ENCODE data around the gene DLGAP1.
"Not testable (repeated sequence)": the region's sequence is repeated elsewhere in the genome, so short reads cannot be mapped to it uniquely, and the experiment has no call there.

The DLGAP1 gene

GRCh38 chr18:4293337-4293736, 161.8 kb downstream of the DLGAP1 start:
- H3K27me3 ChIP-seq (ENCODE audit: insufficient read depth, insufficient read length) = no peaks in the 10 kb centered on the region
- no peak for DNase-seq (ENCODE audit: low read depth, low spot score)
- H3K9me3 ChIP-seq (ENCODE audit: insufficient read depth, low read length) = no peaks in the 10 kb centered on the region
- H3K4me3 ChIP-seq (ENCODE audit: insufficient read length, low read depth) = no peak overlapping the region
- H3K9ac ChIP-seq (ENCODE audit: insufficient read length, low read depth) = no peak overlapping the region
- H3K36me3 ChIP-seq (ENCODE audit: insufficient read depth, insufficient read length, low read length) = no peaks in the 10 kb centered on the region
- TF ChIP-seq SUZ12 (IDR thresholded peaks at IDR 0.05; ENCODE audit: extremely low read depth, insufficient read depth, insufficient read length) = no peak
- TF ChIP-seq YY1 (IDR thresholded peaks at IDR 0.05; ENCODE audit: insufficient read depth, insufficient read length) = no peak
- no peak for TF ChIP-seq ZNF274 (IDR thresholded peaks at IDR 0.05; ENCODE audit: low read depth, low read length)
- H3K4me1 ChIP-seq (ENCODE audit: insufficient read depth, insufficient read length) = no peaks in the 10 kb centered on the region

DNA sequence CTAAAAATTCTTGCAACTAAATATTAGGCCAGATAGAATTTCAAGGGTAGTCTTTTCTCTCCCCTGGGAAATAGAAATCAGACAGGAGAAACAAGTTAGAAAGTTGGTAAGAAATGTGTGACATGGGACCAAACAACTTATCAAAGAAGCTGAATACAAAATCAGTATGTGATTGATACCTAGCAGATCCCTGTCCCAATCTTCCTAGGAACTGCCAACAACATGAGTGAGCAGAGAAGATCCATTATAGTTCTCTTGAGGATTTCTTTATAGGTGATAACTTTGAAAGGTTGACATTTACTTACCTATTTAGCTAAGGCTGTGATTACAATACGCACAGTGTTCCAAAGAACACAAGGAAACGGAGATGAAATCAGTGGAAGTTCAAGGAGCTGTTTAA, 162.4 kb downstream of the DLGAP1 start:
- H3K4me3 ChIP-seq (ENCODE audit: insufficient read length, low read depth) = no peak overlapping the region
- no peaks in the 10 kb centered on the region for H3K9me3 ChIP-seq (ENCODE audit: insufficient read depth, low read length)
- no peaks in the 10 kb centered on the region for H3K36me3 ChIP-seq (ENCODE audit: insufficient read depth, insufficient read length, low read length)
- TF ChIP-seq SUZ12 (IDR thresholded peaks at IDR 0.05; ENCODE audit: extremely low read depth, insufficient read depth, insufficient read length) = no peak
- TF ChIP-seq YY1 (IDR thresholded peaks at IDR 0.05; ENCODE audit: insufficient read depth, insufficient read length) = no peak
- no peak for TF ChIP-seq ZNF274 (IDR thresholded peaks at IDR 0.05; ENCODE audit: low read depth, low read length)
- H3K4me1 ChIP-seq (ENCODE audit: insufficient read depth, insufficient read length) = no peaks in the 10 kb centered on the region
- no peak overlapping the region for H3K9ac ChIP-seq (ENCODE audit: insufficient read length, low read depth)
- H3K27me3 ChIP-seq (ENCODE audit: insufficient read depth, insufficient read length) = no peaks in the 10 kb centered on the region
- DNase-seq (ENCODE audit: low read depth, low spot score) = no peak

DNA sequence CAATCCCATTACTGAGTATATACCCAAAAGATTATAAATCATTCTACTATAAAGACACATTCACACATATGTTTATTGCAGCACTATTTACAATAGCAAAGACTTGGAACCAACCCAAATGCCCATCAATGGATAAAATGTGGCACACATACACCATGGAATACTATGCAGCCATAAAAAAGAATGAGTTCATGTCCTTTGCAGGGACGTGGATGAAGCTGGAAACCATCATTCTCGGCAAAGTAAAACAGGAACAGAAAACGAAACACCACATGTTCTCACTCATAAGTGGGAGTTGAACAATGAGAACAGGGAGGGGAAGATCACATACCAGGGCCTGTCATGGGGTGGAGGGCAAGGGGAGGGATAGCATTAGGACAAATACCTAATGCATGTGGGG, 167.8 kb downstream of the DLGAP1 start:
- not testable (repeated sequence) for H3K27me3 ChIP-seq (ENCODE audit: insufficient read depth, insufficient read length); DNase-seq (ENCODE audit: low read depth, low spot score); H3K4me1 ChIP-seq (ENCODE audit: insufficient read depth, insufficient read length); H3K36me3 ChIP-seq (ENCODE audit: insufficient read depth, insufficient read length, low read length); H3K9ac ChIP-seq (ENCODE audit: insufficient read length, low read depth); H3K9me3 ChIP-seq (ENCODE audit: insufficient read depth, low read length); H3K4me3 ChIP-seq (ENCODE audit: insufficient read length, low read depth)

- no peaks in the 10 kb centered on the region for H3K4me1 ChIP-seq (ENCODE audit: insufficient read depth, insufficient read length)
- H3K9ac ChIP-seq (ENCODE audit: insufficient read length, low read depth) = no peak overlapping the region
- TF ChIP-seq YY1 (IDR thresholded peaks at IDR 0.05; ENCODE audit: insufficient read depth, insufficient read length) (no peak), ZNF274 (IDR thresholded peaks at IDR 0.05; ENCODE audit: low read depth, low read length) (no peak), SUZ12 (IDR thresholded peaks at IDR 0.05; ENCODE audit: extremely low read depth, insufficient read depth, insufficient read length) (no peak)
- H3K4me3 ChIP-seq (ENCODE audit: insufficient read length, low read depth) = no peak overlapping the region
- no peak for DNase-seq (ENCODE audit: low read depth, low spot score)
- H3K27me3 ChIP-seq (ENCODE audit: insufficient read depth, insufficient read length) = no peaks in the 10 kb centered on the region
- no peaks in the 10 kb centered on the region for H3K36me3 ChIP-seq (ENCODE audit: insufficient read depth, insufficient read length, low read length)
- H3K9me3 ChIP-seq (ENCODE audit: insufficient read depth, low read length) = no peaks in the 10 kb centered on the region
Measured at GRCh38 chr18:4286256-4286655, 168.9 kb downstream of the DLGAP1 start.

GRCh38 chr18:4285525-4285924, 169.6 kb downstream of the DLGAP1 start:
- DNase-seq (ENCODE audit: low read depth, low spot score) = no peak
- no peaks in the 10 kb centered on the region for H3K27me3 ChIP-seq (ENCODE audit: insufficient read depth, insufficient read length)
- TF ChIP-seq YY1 (IDR thresholded peaks at IDR 0.05; ENCODE audit: insufficient read depth, insufficient read length) = no peak
- TF ChIP-seq SUZ12 (IDR thresholded peaks at IDR 0.05; ENCODE audit: extremely low read depth, insufficient read depth, insufficient read length) = no peak
- TF ChIP-seq ZNF274 (IDR thresholded peaks at IDR 0.05; ENCODE audit: low read depth, low read length) = no peak
- H3K36me3 ChIP-seq (ENCODE audit: insufficient read depth, insufficient read length, low read length) = no peaks in the 10 kb centered on the region
- H3K9ac ChIP-seq (ENCODE audit: insufficient read length, low read depth) = no peak overlapping the region
- H3K9me3 ChIP-seq (ENCODE audit: insufficient read depth, low read length) = no peaks in the 10 kb centered on the region
- H3K4me1 ChIP-seq (ENCODE audit: insufficient read depth, insufficient read length) = no peaks in the 10 kb centered on the region
- no peak overlapping the region for H3K4me3 ChIP-seq (ENCODE audit: insufficient read length, low read depth)

DNA sequence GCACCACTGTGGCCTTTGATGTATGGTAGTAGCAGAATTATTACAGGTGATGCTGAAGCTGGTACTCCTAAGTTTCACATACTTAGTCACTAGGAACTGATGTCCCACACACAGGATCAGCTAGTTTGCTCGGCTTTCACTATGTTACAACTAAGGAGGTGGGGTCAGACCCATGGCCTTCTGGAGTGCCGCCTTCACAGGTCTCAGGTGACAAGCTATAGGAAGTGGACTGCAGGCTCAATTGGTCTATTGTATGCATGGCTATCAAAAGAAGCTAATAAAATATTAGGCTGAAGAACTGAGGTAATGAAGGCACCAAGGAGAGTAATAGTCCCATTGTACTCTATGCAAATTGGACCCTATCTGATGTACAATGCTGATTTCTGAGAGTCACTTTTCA, 170.6 kb downstream of the DLGAP1 start:
- no peak for TF ChIP-seq YY1 (IDR thresholded peaks at IDR 0.05; ENCODE audit: insufficient read depth, insufficient read length)
- no peak for TF ChIP-seq ZNF274 (IDR thresholded peaks at IDR 0.05; ENCODE audit: low read depth, low read length)
- TF ChIP-seq SUZ12 (IDR thresholded peaks at IDR 0.05; ENCODE audit: extremely low read depth, insufficient read depth, insufficient read length) = no peak
- H3K9me3 ChIP-seq (ENCODE audit: insufficient read depth, low read length) = no peaks in the 10 kb centered on the region
- DNase-seq (ENCODE audit: low read depth, low spot score) = no peak
- no peaks in the 10 kb centered on the region for H3K27me3 ChIP-seq (ENCODE audit: insufficient read depth, insufficient read length)
- no peaks in the 10 kb centered on the region for H3K4me1 ChIP-seq (ENCODE audit: insufficient read depth, insufficient read length)
- H3K36me3 ChIP-seq (ENCODE audit: insufficient read depth, insufficient read length, low read length) = no peaks in the 10 kb centered on the region
- no peak overlapping the region for H3K4me3 ChIP-seq (ENCODE audit: insufficient read length, low read depth)
- no peak overlapping the region for H3K9ac ChIP-seq (ENCODE audit: insufficient read length, low read depth)

GRCh38 chr18:4283746-4284291, 171.3 kb downstream of the DLGAP1 start:
- Histone ChIP-seq H3K9me3 (ENCODE audit: insufficient read depth, low read length) (no peaks in the 10 kb centered on the region), H3K27me3 (ENCODE audit: insufficient read depth, insufficient read length) (no peaks in the 10 kb centered on the region), H3K4me3 (ENCODE audit: insufficient read length, low read depth) (no peak overlapping the region), H3K36me3 (ENCODE audit: insufficient read depth, insufficient read length, low read length) (no peaks in the 10 kb centered on the region), H3K4me1 (ENCODE audit: insufficient read depth, insufficient read length) (no peaks in the 10 kb centered on the region), H3K9ac (ENCODE audit: insufficient read length, low read depth) (no peak overlapping the region)
- no peak for TF ChIP-seq ZNF274 (IDR thresholded peaks at IDR 0.05; ENCODE audit: low read depth, low read length)
- TF ChIP-seq SUZ12 (IDR thresholded peaks at IDR 0.05; ENCODE audit: extremely low read depth, insufficient read depth, insufficient read length) = no peak
- no peak for TF ChIP-seq YY1 (IDR thresholded peaks at IDR 0.05; ENCODE audit: insufficient read depth, insufficient read length)
- no peak for DNase-seq (ENCODE audit: low read depth, low spot score)

- H3K27me3 ChIP-seq (ENCODE audit: insufficient read depth, insufficient read length) = no peaks in the 10 kb centered on the region
- DNase-seq (ENCODE audit: low read depth, low spot score) = no peak
Measured at GRCh38 chr18:4282954-4283353, 172.2 kb downstream of the DLGAP1 start.

More at GRCh38 chr18:4282954-4283353, 172.2 kb downstream of the DLGAP1 start:
- Histone ChIP-seq H3K36me3 (ENCODE audit: insufficient read depth, insufficient read length, low read length) (no peaks in the 10 kb centered on the region), H3K9me3 (ENCODE audit: insufficient read depth, low read length) (no peaks in the 10 kb centered on the region), H3K4me3 (ENCODE audit: insufficient read length, low read depth) (no peak overlapping the region), H3K4me1 (ENCODE audit: insufficient read depth, insufficient read length) (no peaks in the 10 kb centered on the region), H3K9ac (ENCODE audit: insufficient read length, low read depth) (no peak overlapping the region)
- TF ChIP-seq SUZ12 (IDR thresholded peaks at IDR 0.05; ENCODE audit: extremely low read depth, insufficient read depth, insufficient read length) = no peak
- TF ChIP-seq YY1 (IDR thresholded peaks at IDR 0.05; ENCODE audit: insufficient read depth, insufficient read length) = no peak
- TF ChIP-seq ZNF274 (IDR thresholded peaks at IDR 0.05; ENCODE audit: low read depth, low read length) = no peak
